Breast epithelium (tissue), 3 donors: ENCODE data around the gene RBBP6.

Source experiments
- POLR2A ChIP-seq: fragments of 450-650 bp; IDR thresholded peaks from one replicate; pipeline ENCODE4 v1.6.1; 2016; ENCODE audit warnings: antibody characterized with exemption, mild to moderate bottlenecking, moderate library complexity
- POLR2AphosphoS5 ChIP-seq, 3 donors: sonication (generic); formaldehyde crosslinking; IDR thresholded peaks; one replicate each; pipeline ENCODE4 v1.6.1; 2017; ENCODE audit warnings: antibody characterized with exemption in 3 of 3
- TF ChIP-seq, protein P1 (sequence below), 3 donors: fragments of 450-650 bp; IDR thresholded peaks; one replicate each; pipeline ENCODE4 v1.5.1; 2016 to 2017; ENCODE audit warnings: antibody characterized with exemption in 3 of 3, mild to moderate bottlenecking in 3 of 3, moderate library complexity in 3 of 3

DNA sequence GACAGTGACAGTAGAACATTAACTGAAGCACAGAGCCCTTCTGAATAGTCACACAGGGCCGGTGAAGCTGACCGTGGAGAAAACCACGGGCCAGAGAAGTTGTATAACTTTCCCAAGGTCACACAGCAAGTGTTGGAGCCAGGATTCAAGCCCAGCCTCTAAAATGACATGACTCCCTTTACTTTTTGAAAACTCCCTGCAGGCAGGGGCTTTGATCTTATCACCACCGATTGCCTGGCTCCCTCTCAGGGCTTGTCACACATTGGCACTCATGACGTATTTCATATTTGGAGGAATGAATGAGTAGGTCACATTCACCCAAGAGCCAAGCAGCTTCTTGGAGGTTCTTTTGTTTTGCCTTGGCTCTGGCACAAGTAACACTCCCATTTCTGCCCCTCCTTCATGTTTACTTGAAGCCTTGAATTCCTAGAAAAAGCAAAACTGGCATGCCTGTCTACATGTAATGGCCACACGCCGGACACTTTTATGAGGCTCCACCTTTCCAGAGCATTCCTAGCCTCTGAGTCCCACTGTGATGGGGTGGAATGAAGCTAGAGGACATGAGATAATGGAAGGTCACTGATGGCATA, 13.3 kb upstream of the RBBP6 start:
- TF ChIP-seq, protein P1, sequence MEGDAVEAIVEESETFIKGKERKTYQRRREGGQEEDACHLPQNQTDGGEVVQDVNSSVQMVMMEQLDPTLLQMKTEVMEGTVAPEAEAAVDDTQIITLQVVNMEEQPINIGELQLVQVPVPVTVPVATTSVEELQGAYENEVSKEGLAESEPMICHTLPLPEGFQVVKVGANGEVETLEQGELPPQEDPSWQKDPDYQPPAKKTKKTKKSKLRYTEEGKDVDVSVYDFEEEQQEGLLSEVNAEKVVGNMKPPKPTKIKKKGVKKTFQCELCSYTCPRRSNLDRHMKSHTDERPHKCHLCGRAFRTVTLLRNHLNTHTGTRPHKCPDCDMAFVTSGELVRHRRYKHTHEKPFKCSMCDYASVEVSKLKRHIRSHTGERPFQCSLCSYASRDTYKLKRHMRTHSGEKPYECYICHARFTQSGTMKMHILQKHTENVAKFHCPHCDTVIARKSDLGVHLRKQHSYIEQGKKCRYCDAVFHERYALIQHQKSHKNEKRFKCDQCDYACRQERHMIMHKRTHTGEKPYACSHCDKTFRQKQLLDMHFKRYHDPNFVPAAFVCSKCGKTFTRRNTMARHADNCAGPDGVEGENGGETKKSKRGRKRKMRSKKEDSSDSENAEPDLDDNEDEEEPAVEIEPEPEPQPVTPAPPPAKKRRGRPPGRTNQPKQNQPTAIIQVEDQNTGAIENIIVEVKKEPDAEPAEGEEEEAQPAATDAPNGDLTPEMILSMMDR (IDR thresholded peaks at IDR 0.05): no peak
- TF ChIP-seq POLR2AphosphoS5 (IDR thresholded peaks at IDR 0.05): no peak
- no peak for TF ChIP-seq POLR2A
